ENCODE results near the gene RPL10.

Gene RPL10

GRCh38 chrX:154359362-154360154, 38.6 kb upstream of the RPL10 start:
- DNase-seq (ENCODE audit: low spot score) = no peak
- no peak for TF ChIP-seq CTCF (IDR thresholded peaks at IDR 0.05; ENCODE audit: borderline replicate concordance, control extremely low read depth, extremely low read depth, insufficient read depth, missing control alignments)
- in situ Hi-C loops (cut with MboI; ENCODE audit: low sequenced_read_pairs, unreplicated experiment) = no loop called here

- no peak for TF ChIP-seq CTCF (IDR thresholded peaks at IDR 0.05; ENCODE audit: borderline replicate concordance, control extremely low read depth, extremely low read depth, insufficient read depth, missing control alignments)
- DNase-seq (ENCODE audit: low spot score) = no peak
- in situ Hi-C loops (cut with MboI; ENCODE audit: low sequenced_read_pairs, unreplicated experiment) = no loop called here
Observed at GRCh38 chrX:154360155-154360713, 37.9 kb upstream of the RPL10 start.

GRCh38 chrX:154362085-154362742, 36.0 kb upstream of the RPL10 start:
- TF ChIP-seq CTCF (IDR thresholded peaks at IDR 0.05; ENCODE audit: borderline replicate concordance, control extremely low read depth, extremely low read depth, insufficient read depth, missing control alignments) = no peak
- in situ Hi-C loops (cut with MboI; ENCODE audit: low sequenced_read_pairs, unreplicated experiment) = no loop called here
- no peak for DNase-seq (ENCODE audit: low spot score)

- in situ Hi-C loops (cut with MboI; ENCODE audit: low sequenced_read_pairs, unreplicated experiment) = no loop called here
- no peak for DNase-seq (ENCODE audit: low spot score)
- TF ChIP-seq CTCF (IDR thresholded peaks at IDR 0.05; ENCODE audit: borderline replicate concordance, control extremely low read depth, extremely low read depth, insufficient read depth, missing control alignments) = no peak
Observed at GRCh38 chrX:154363706-154364439, 34.3 kb upstream of the RPL10 start.

- no peak for DNase-seq (ENCODE audit: low spot score)
- no peak for TF ChIP-seq CTCF (IDR thresholded peaks at IDR 0.05; ENCODE audit: borderline replicate concordance, control extremely low read depth, extremely low read depth, insufficient read depth, missing control alignments)
- in situ Hi-C loops (cut with MboI; ENCODE audit: low sequenced_read_pairs, unreplicated experiment) = no loop called here
Observed at GRCh38 chrX:154365052-154365600, 33.1 kb upstream of the RPL10 start.

All from GM13976 (cell line).